Naive B cell (primary cell): ENCODE data around the gene BBOX1. TPM values are rescaled to one million over a fixed set of nuclear protein-coding genes. Genes with fewer than 3 reads are reported as not detected.
"Not testable (repeated sequence)": the region's sequence is repeated elsewhere in the genome, so short reads cannot be mapped to it uniquely, and the experiment has no call there.

Experiments
- ATAC-seq, 2 donors: fragments of 150-1000 bp; cut with Tn5 transposase; 2 replicates each; pipeline ENCODE4 v1.10.0; 2021; ENCODE audit warnings: low read depth in 2 of 2, mild to moderate bottlenecking in 2 of 2, moderate library complexity in 2 of 2
- DNase-seq: peaks from one replicate; pipeline ENCODE4 v3.0.0; 2022
- H3K27ac Mint-ChIP-seq, 6 donors: one replicate each; pipeline ENCODE4 v1.8.0; 2020 to 2022; ENCODE audit warnings: mild to moderate bottlenecking in 6 of 6, mixed read lengths in 6 of 6, moderate library complexity in 5 of 6, inconsistent platforms in 2 of 6
- H3K27me3 Mint-ChIP-seq, 3 donors: one replicate each; pipeline ENCODE4 v1.8.0; 2021 to 2022; ENCODE audit warnings: mixed read lengths in 3 of 3, mild to moderate bottlenecking in 1 of 3
- H3K36me3 Mint-ChIP-seq, 2 donors: one replicate each; pipeline ENCODE4 v1.8.0; 2020 to 2022; ENCODE audit warnings: mixed read lengths in 2 of 2, inconsistent platforms in 1 of 2, mild to moderate bottlenecking in 1 of 2
- H3K4me1 Mint-ChIP-seq, 3 donors: one replicate each; pipeline ENCODE4 v1.8.0; 2020 to 2022; ENCODE audit warnings: mixed read lengths in 3 of 3, inconsistent platforms in 1 of 3, mild to moderate bottlenecking in 1 of 3, moderate library complexity in 1 of 3
- H3K4me3 Mint-ChIP-seq, 8 donors: one replicate each; pipeline ENCODE4 v1.8.0; 2020 to 2022; ENCODE audit warnings: mild to moderate bottlenecking in 8 of 8, mixed read lengths in 8 of 8, moderate library complexity in 8 of 8, inconsistent platforms in 2 of 8
- H3K9me3 Mint-ChIP-seq, 7 donors: one replicate each; pipeline ENCODE4 v1.8.0; 2020 to 2022; ENCODE audit warnings: mixed read lengths in 7 of 7, mild to moderate bottlenecking in 5 of 7, inconsistent platforms in 2 of 7, moderate library complexity in 1 of 7
- polyA plus RNA-seq, 6 donors: library from polyadenylated mRNA; unstranded; fragments of 300-500 nt; fragmentation: Illumina TruSeq; gene quantifications; one replicate each; pipeline ENCODE4 v1.2.3, GENCODE V29; 2021; ENCODE audit warnings: low read depth in 6 of 6

Gene BBOX1
- polyA plus RNA-seq, 6 donors from 2014 or later, result not detected

- no peak overlapping the region for H3K4me3 Mint-ChIP-seq
- H3K4me1 Mint-ChIP-seq, result no peaks in the 10 kb centered on the region
- H3K27ac Mint-ChIP-seq, result no peak overlapping the region
- H3K27me3 Mint-ChIP-seq, result peaks cover 0 to 7% (median 0%) of the 10 kb centered on the region in 3 donors
- ATAC-seq, result no peak
- H3K36me3 Mint-ChIP-seq, result no peaks in the 10 kb centered on the region
- H3K9me3 Mint-ChIP-seq, result peaks cover 3 to 11% (median 5%) of the 10 kb centered on the region in 7 donors
- no peak for DNase-seq
These were observed 89.1 kb downstream of the BBOX1 start for GRCh38 chr11:27129686-27130085.

- H3K4me3 Mint-ChIP-seq, result no peak overlapping the region
- H3K36me3 Mint-ChIP-seq, result no peaks in the 10 kb centered on the region
- peaks cover 6 to 22% (median 13%) of the 10 kb centered on the region in 7 donors for H3K9me3 Mint-ChIP-seq
- ATAC-seq (no peak), DNase-seq (no peak)
- no peak overlapping the region for H3K27ac Mint-ChIP-seq
- no peaks in the 10 kb centered on the region for H3K4me1 Mint-ChIP-seq
- peaks cover 0 to 7% (median 0%) of the 10 kb centered on the region in 3 donors for H3K27me3 Mint-ChIP-seq
These were observed 90.2 kb downstream of the BBOX1 start for GRCh38 chr11:27130806-27131205.

- not testable (repeated sequence) for H3K27ac Mint-ChIP-seq, H3K36me3 Mint-ChIP-seq, DNase-seq, H3K4me3 Mint-ChIP-seq, ATAC-seq, H3K4me1 Mint-ChIP-seq, H3K27me3 Mint-ChIP-seq
- H3K9me3 Mint-ChIP-seq, result peaks cover 10 to 37% (median 22%) of the 10 kb centered on the region in 7 donors
These were observed 95.3 kb downstream of the BBOX1 start for GRCh38 chr11:27135924-27136329.

- no peak overlapping the region for H3K4me3 Mint-ChIP-seq
- DNase-seq, result no peak
- no peak overlapping the region for H3K27ac Mint-ChIP-seq
- ATAC-seq, result no peak
- no peaks in the 10 kb centered on the region for H3K27me3 Mint-ChIP-seq
- no peaks in the 10 kb centered on the region for H3K4me1 Mint-ChIP-seq
- peaks cover 0 to 13% of the 10 kb centered on the region in 2 donors for H3K36me3 Mint-ChIP-seq
- peaks cover 12 to 62% (median 35%) of the 10 kb centered on the region in 7 donors for H3K9me3 Mint-ChIP-seq
These were observed 98.1 kb downstream of the BBOX1 start for GRCh38 chr11:27138716-27139115.

GRCh38 chr11:27139742-27140367 lies 99.2 kb downstream of the BBOX1 start:
- DNase-seq (no peak), ATAC-seq (no peak)
- no peaks in the 10 kb centered on the region for H3K4me1 Mint-ChIP-seq
- peaks cover 0 to 13% of the 10 kb centered on the region in 2 donors for H3K36me3 Mint-ChIP-seq
- no peaks in the 10 kb centered on the region for H3K27me3 Mint-ChIP-seq
- peaks cover 10 to 58% (median 32%) of the 10 kb centered on the region in 7 donors for H3K9me3 Mint-ChIP-seq
- H3K4me3 Mint-ChIP-seq, result no peak overlapping the region
- no peak overlapping the region for H3K27ac Mint-ChIP-seq

- ATAC-seq (no peak), DNase-seq (no peak)
- Mint-ChIP-seq H3K27ac (no peak overlapping the region), H3K36me3 (peaks cover 0 to 13% of the 10 kb centered on the region in 2 donors), H3K4me3 (no peak overlapping the region), H3K9me3 (peaks cover 7 to 40% (median 23%) of the 10 kb centered on the region in 7 donors), H3K4me1 (no peaks in the 10 kb centered on the region), H3K27me3 (no peaks in the 10 kb centered on the region)
These were observed 101.0 kb downstream of the BBOX1 start for GRCh38 chr11:27141576-27141975.

GRCh38 chr11:27147916-27148315 lies 107.3 kb downstream of the BBOX1 start:
- ATAC-seq (no peak), DNase-seq (no peak)
- Mint-ChIP-seq H3K9me3 (peaks cover 0 to 6% (median 3%) of the 10 kb centered on the region in 7 donors), H3K27me3 (no peaks in the 10 kb centered on the region), H3K36me3 (no peaks in the 10 kb centered on the region), H3K27ac (no peak overlapping the region), H3K4me3 (no peak overlapping the region), H3K4me1 (no peaks in the 10 kb centered on the region)

DNA sequence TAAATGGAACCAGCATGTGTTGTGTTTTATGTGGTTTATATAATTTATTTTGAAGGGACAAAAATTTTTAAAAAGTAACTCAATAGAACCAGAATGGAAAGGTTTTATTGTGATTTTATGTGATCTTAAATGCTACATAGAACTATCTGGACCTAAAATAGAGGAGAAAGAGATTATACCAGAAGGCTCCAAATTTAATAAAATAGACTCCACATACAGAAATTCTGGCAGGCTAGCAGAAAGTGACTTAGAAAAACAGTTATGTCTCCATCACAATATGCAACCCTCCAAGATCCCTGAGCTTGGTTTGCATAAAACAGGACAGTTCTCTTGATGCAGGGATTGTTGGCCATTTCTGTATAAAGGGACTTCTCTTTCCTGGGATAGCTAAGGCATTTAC lies 107.9 kb downstream of the BBOX1 start:
- ATAC-seq, result no peak
- Mint-ChIP-seq H3K4me3 (no peak overlapping the region), H3K27ac (no peak overlapping the region), H3K36me3 (no peaks in the 10 kb centered on the region), H3K27me3 (no peaks in the 10 kb centered on the region), H3K4me1 (no peaks in the 10 kb centered on the region), H3K9me3 (peaks cover 0 to 4% (median 2%) of the 10 kb centered on the region in 7 donors)
- DNase-seq, result no peak

- no peaks in the 10 kb centered on the region for H3K4me1 Mint-ChIP-seq
- H3K27me3 Mint-ChIP-seq, result no peaks in the 10 kb centered on the region
- no peak overlapping the region for H3K27ac Mint-ChIP-seq
- no peak overlapping the region for H3K4me3 Mint-ChIP-seq
- ATAC-seq, result no peak
- no peaks in the 10 kb centered on the region for H3K36me3 Mint-ChIP-seq
- H3K9me3 Mint-ChIP-seq, result peaks cover 0 to 4% (median 0%) of the 10 kb centered on the region in 7 donors
- no peak for DNase-seq
These were observed 109.5 kb downstream of the BBOX1 start for GRCh38 chr11:27150098-27150497.

GRCh38 chr11:27153136-27153535 lies 112.5 kb downstream of the BBOX1 start:
- H3K4me1 Mint-ChIP-seq, result no peaks in the 10 kb centered on the region
- no peak for ATAC-seq
- no peak for DNase-seq
- H3K27me3 Mint-ChIP-seq, result no peaks in the 10 kb centered on the region
- no peaks in the 10 kb centered on the region for H3K36me3 Mint-ChIP-seq
- no peak overlapping the region for H3K27ac Mint-ChIP-seq
- peaks cover 0 to 4% (median 0%) of the 10 kb centered on the region in 7 donors for H3K9me3 Mint-ChIP-seq
- H3K4me3 Mint-ChIP-seq, result no peak overlapping the region

GRCh38 chr11:27158456-27159334 lies 118.1 kb downstream of the BBOX1 start:
- ATAC-seq (no peak), DNase-seq (no peak)
- H3K4me3 Mint-ChIP-seq, result no peak overlapping the region
- peak overlapping the region in 1 of 6 donors; percentile 18 for H3K27ac Mint-ChIP-seq
- peaks cover 0 to 4% (median 0%) of the 10 kb centered on the region in 7 donors for H3K9me3 Mint-ChIP-seq
- no peaks in the 10 kb centered on the region for H3K4me1 Mint-ChIP-seq
- H3K27me3 Mint-ChIP-seq, result peaks cover 12 to 21% (median 15%) of the 10 kb centered on the region in 3 donors
- no peaks in the 10 kb centered on the region for H3K36me3 Mint-ChIP-seq

- H3K27me3 Mint-ChIP-seq, result peaks cover 12 to 21% (median 15%) of the 10 kb centered on the region in 3 donors
- no peak overlapping the region for H3K27ac Mint-ChIP-seq
- peaks cover 0 to 2% (median 0%) of the 10 kb centered on the region in 7 donors for H3K9me3 Mint-ChIP-seq
- no peak overlapping the region for H3K4me3 Mint-ChIP-seq
- no peak for ATAC-seq
- H3K36me3 Mint-ChIP-seq, result no peaks in the 10 kb centered on the region
- no peaks in the 10 kb centered on the region for H3K4me1 Mint-ChIP-seq
- no peak for DNase-seq
These were observed 118.7 kb downstream of the BBOX1 start for GRCh38 chr11:27159335-27159679.

DNA sequence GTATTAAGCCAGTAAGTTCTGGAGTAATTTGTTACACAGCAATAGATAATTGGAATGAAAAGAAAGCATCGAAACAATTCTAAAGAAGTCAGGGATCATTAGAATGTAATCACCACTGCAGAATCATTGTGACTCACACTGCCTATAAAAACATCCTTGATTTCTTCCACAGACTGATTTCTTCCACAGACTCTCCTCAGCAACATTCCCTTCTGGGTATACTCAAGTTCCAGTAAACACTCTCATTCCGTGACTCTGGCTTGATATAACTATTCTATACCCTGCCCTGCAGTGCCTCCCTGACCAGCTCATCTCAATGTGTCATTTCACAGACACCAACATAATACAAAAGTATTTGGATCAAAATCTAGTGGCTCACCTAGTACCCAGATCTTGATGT lies 120.5 kb downstream of the BBOX1 start:
- Mint-ChIP-seq H3K27ac (no peak overlapping the region), H3K36me3 (no peaks in the 10 kb centered on the region), H3K4me3 (no peak overlapping the region), H3K4me1 (no peaks in the 10 kb centered on the region), H3K9me3 (peaks cover 0 to 1% (median 0%) of the 10 kb centered on the region in 7 donors), H3K27me3 (peaks cover 12 to 21% (median 15%) of the 10 kb centered on the region in 3 donors)
- ATAC-seq, result no peak
- DNase-seq, result no peak

- DNase-seq, result no peak
- H3K4me3 Mint-ChIP-seq, result no peak overlapping the region
- H3K27ac Mint-ChIP-seq, result no peak overlapping the region
- H3K36me3 Mint-ChIP-seq, result no peaks in the 10 kb centered on the region
- peaks cover 12 to 21% (median 19%) of the 10 kb centered on the region in 3 donors for H3K27me3 Mint-ChIP-seq
- ATAC-seq, result no peak
- peaks cover 0 to 1% (median 0%) of the 10 kb centered on the region in 7 donors for H3K9me3 Mint-ChIP-seq
- H3K4me1 Mint-ChIP-seq, result no peaks in the 10 kb centered on the region
These were observed 121.6 kb downstream of the BBOX1 start for GRCh38 chr11:27162237-27162636.
